CD14-positive monocyte (primary cell): ENCODE data around the gene PPP2R1B. TPM values are rescaled to one million over a fixed set of nuclear protein-coding genes. Genes with fewer than 3 reads are reported as not detected.

Experiments
- DNase-seq, 3 donors: peaks; one replicate each; pipeline ENCODE4 v3.0.0-alpha.2; 2011 to 2022
- H2AFZ ChIP-seq: 2 replicates; pipeline ENCODE4 v1.6.0; 2012; ENCODE audit warnings: mild to moderate bottlenecking, low read depth, low read length, inconsistent platforms; ENCODE audit not compliant: insufficient read depth, poor library complexity, severe bottlenecking
- H3K27ac ChIP-seq, 2 donors: 1 replicate in 1 of 2; 2 replicates in 1 of 2; pipeline ENCODE4 v1.5.1; 2012 to 2013; ENCODE audit warnings: low read length in 2 of 2, control low read depth in 1 of 2, inconsistent platforms in 1 of 2, low read depth in 1 of 2, mild to moderate bottlenecking in 1 of 2
- H3K27me3 ChIP-seq, 2 donors: one replicate each; pipeline versions ENCODE4 v1.6.0 to v1.6.1; 2011 to 2013; ENCODE audit warnings: low read length in 2 of 2; ENCODE audit not compliant: control insufficient read depth in 2 of 2, insufficient read depth in 2 of 2
- H3K36me3 ChIP-seq, 2 donors: replicated peaks in 1 of 2; 1 replicate in 1 of 2; 2 replicates in 1 of 2; pipeline versions ENCODE4 v1.5.1 to v1.6.1; 2012 to 2013; ENCODE audit warnings: low read length in 2 of 2, control low read depth in 1 of 2, inconsistent platforms in 1 of 2, mild to moderate bottlenecking in 1 of 2; ENCODE audit not compliant: insufficient read depth in 2 of 2, control insufficient read depth in 1 of 2
- H3K4me1 ChIP-seq, 2 donors: 1 replicate in 1 of 2; 2 replicates in 1 of 2; pipeline versions ENCODE4 v1.5.1 to v1.6.1; 2012 to 2013; ENCODE audit warnings: low read length in 2 of 2, control low read depth in 1 of 2, inconsistent platforms in 1 of 2, mild to moderate bottlenecking in 1 of 2, moderate library complexity in 1 of 2; ENCODE audit not compliant: insufficient read depth in 2 of 2, control insufficient read depth in 1 of 2
- H3K4me2 ChIP-seq: replicated peaks from 2 replicates; pipeline ENCODE3; 2012; ENCODE audit warnings: low read length, moderate library complexity, mild to moderate bottlenecking; ENCODE audit not compliant: poor library complexity, severe bottlenecking; ENCODE audit errors: extremely low read depth
- H3K4me3 ChIP-seq, 3 experiments: fragments of 200-600 bp in 1 of 3; sonication (generic) in 1 of 3; replicated peaks in 1 of 3; 1 replicate in 2 of 3; 2 replicates in 1 of 3; pipeline ENCODE4 v1.5.1; 2011 to 2013; ENCODE audit warnings: low read length in 3 of 3, mild to moderate bottlenecking in 3 of 3, control low read depth in 2 of 3, low read depth in 2 of 3, inconsistent platforms in 1 of 3, moderate library complexity in 1 of 3
- H3K79me2 ChIP-seq: 2 replicates; pipeline ENCODE4 v1.6.0; 2012; ENCODE audit warnings: mild to moderate bottlenecking, control low read depth, inconsistent platforms, low read length, moderate library complexity; ENCODE audit not compliant: insufficient read depth
- H3K9ac ChIP-seq: 2 replicates; pipeline ENCODE4 v1.6.0; 2017; ENCODE audit warnings: low read length, mild to moderate bottlenecking; ENCODE audit not compliant: insufficient read depth, poor library complexity, severe bottlenecking
- H3K9me3 ChIP-seq, 2 donors: replicated peaks in 1 of 2; 1 replicate in 1 of 2; 2 replicates in 1 of 2; pipeline versions ENCODE4 v1.5.1 to v1.6.1; 2012 to 2013; ENCODE audit warnings: low read length in 2 of 2, control low read depth in 1 of 2; ENCODE audit not compliant: control insufficient read depth in 1 of 2, insufficient read depth in 1 of 2
- H4K20me1 ChIP-seq: 2 replicates; pipeline ENCODE4 v1.6.0; 2012; ENCODE audit warnings: mild to moderate bottlenecking, low read length, control low read depth, moderate library complexity; ENCODE audit not compliant: insufficient read depth
- H3K27ac Mint-ChIP-seq, 7 donors: one replicate each; pipeline ENCODE4 v1.8.0; 2020; ENCODE audit warnings: mild to moderate bottlenecking in 7 of 7, mixed read lengths in 7 of 7, moderate library complexity in 6 of 7, inconsistent platforms in 2 of 7
- H3K27me3 Mint-ChIP-seq, 3 donors: one replicate each; pipeline ENCODE4 v1.8.0; 2021 to 2022; ENCODE audit warnings: low read depth in 3 of 3, mild to moderate bottlenecking in 3 of 3, mixed read lengths in 3 of 3, moderate library complexity in 3 of 3, inconsistent platforms in 1 of 3
- H3K36me3 Mint-ChIP-seq, 2 donors: one replicate each; pipeline ENCODE4 v1.8.0; 2020; ENCODE audit warnings: mixed read lengths in 2 of 2, inconsistent platforms in 1 of 2, mild to moderate bottlenecking in 1 of 2
- H3K4me1 Mint-ChIP-seq: one replicate; pipeline ENCODE4 v1.8.0; 2020; ENCODE audit warnings: mild to moderate bottlenecking, mixed read lengths
- H3K4me3 Mint-ChIP-seq, 2 donors: one replicate each; pipeline ENCODE4 v1.8.0; 2020; ENCODE audit warnings: mild to moderate bottlenecking in 2 of 2, mixed read lengths in 2 of 2, moderate library complexity in 1 of 2
- H3K9me3 Mint-ChIP-seq, 7 donors: one replicate each; pipeline ENCODE4 v1.8.0; 2020 to 2022; ENCODE audit warnings: mixed read lengths in 7 of 7, mild to moderate bottlenecking in 6 of 7, moderate library complexity in 6 of 7, inconsistent platforms in 2 of 7
- CTCF ChIP-seq: fragments of 200-600 bp; IDR thresholded peaks from one replicate; pipeline ENCODE4 v1.8.0; 2022; ENCODE audit warnings: antibody characterized with exemption, mild to moderate bottlenecking
- WGBS: methylation state at CpG from one replicate; pipeline ENCODE4 v1.1.5; 2013; ENCODE audit warnings: missing lambda C conversion rate; ENCODE audit not compliant: insufficient coverage; 5-methylcytosine and 5-hydroxymethylcytosine counted together
- intact Hi-C, 2 donors: fragments of 100-400 bp; cut with micrococcal nuclease; formaldehyde crosslinking; loops; one replicate each; pipeline versions ENCODE4 v1.15.0 to v1.15.1; 2023
- polyA plus RNA-seq, 3 donors: library from polyadenylated mRNA; depleted of rRNA in 1 of 3; unstranded in 2 of 3; stranded (reverse) in 1 of 3; fragments of 300-500 nt in 2 of 3; fragments of >200 nt in 1 of 3; fragmentation: Illumina TruSeq in 2 of 3; gene quantifications; 1 replicate in 2 of 3; 2 replicates in 1 of 3; pipeline ENCODE4 v1.2.3, GENCODE V29; 2012 to 2021

Gene PPP2R1B
- polyA plus RNA-seq, 3 donors: 5.4 to 16.9 (median 11.2) TPM

- H3K4me3 ChIP-seq: no peak overlapping the region
- no peaks in the 10 kb centered on the region for H3K79me2 ChIP-seq
These were observed 81.9 kb downstream of the PPP2R1B start for GRCh38 chr11:111684251-111684650.

GRCh38 chr11:111683806-111684205, 82.4 kb downstream of the PPP2R1B start:
- TF ChIP-seq CTCF: no peak
- peaks cover 11 to 29% of the 10 kb centered on the region in 2 donors for H3K36me3 ChIP-seq
- Mint-ChIP-seq H3K4me3 (no peak overlapping the region), H3K36me3 (peaks cover 29 to 39% of the 10 kb centered on the region in 2 donors), H3K27ac (no peak overlapping the region), H3K9me3 (no peaks in the 10 kb centered on the region), H3K27me3 (peaks cover 0 to 3% (median 0%) of the 10 kb centered on the region in 3 donors), H3K4me1 (no peaks in the 10 kb centered on the region)
- no peaks in the 10 kb centered on the region for H3K9me3 ChIP-seq
- intact Hi-C loops: no loop called here
- no peak overlapping the region for H3K4me2 ChIP-seq
- no peaks in the 10 kb centered on the region for H3K79me2 ChIP-seq
- H3K9ac ChIP-seq: no peak overlapping the region
- no peaks in the 10 kb centered on the region for H3K4me1 ChIP-seq
- H4K20me1 ChIP-seq: no peaks in the 10 kb centered on the region
- no peak overlapping the region for H3K27ac ChIP-seq
- WGBS: no CpG with 5 or more reads among the region's 3 CpGs
- H3K4me3 ChIP-seq: no peak overlapping the region
- no peak overlapping the region for H2AFZ ChIP-seq
- DNase-seq: no peak
- no peaks in the 10 kb centered on the region for H3K27me3 ChIP-seq

More at GRCh38 chr11:111684251-111684650, 81.9 kb downstream of the PPP2R1B start:
- Mint-ChIP-seq H3K4me3 (no peak overlapping the region), H3K9me3 (no peaks in the 10 kb centered on the region), H3K4me1 (no peaks in the 10 kb centered on the region), H3K36me3 (peaks cover 34 to 44% of the 10 kb centered on the region in 2 donors), H3K27me3 (peaks cover 0 to 3% (median 0%) of the 10 kb centered on the region in 3 donors), H3K27ac (no peak overlapping the region)
- 80% methylated on average over 1 of the region's 2 CpGs for WGBS
- Histone ChIP-seq H3K27ac (no peak overlapping the region), H3K27me3 (no peaks in the 10 kb centered on the region), H3K36me3 (peaks cover 16 to 33% of the 10 kb centered on the region in 2 donors), H4K20me1 (no peaks in the 10 kb centered on the region), H3K4me1 (no peaks in the 10 kb centered on the region), H2AFZ (no peak overlapping the region), H3K9ac (no peak overlapping the region), H3K4me2 (no peak overlapping the region), H3K9me3 (no peaks in the 10 kb centered on the region)
- DNase-seq: no peak
- TF ChIP-seq CTCF: no peak
- intact Hi-C loops: no loop called here
